Upper lobe of left lung (tissue), 6 donors: ENCODE measurements around the gene NT5DC2. TPM values are rescaled to one million over a fixed set of nuclear protein-coding genes. Genes with fewer than 3 reads are reported as not detected.

Experiments used
- ATAC-seq, 2 donors: fragments of 200-7000 bp; cut with Tn5 transposase; one replicate each; pipeline ENCODE4 v1.9.1; 2022; ENCODE audit warnings: mild to moderate bottlenecking in 2 of 2, moderate library complexity in 2 of 2; ENCODE audit not compliant: low FRiP score in 2 of 2
- DNase-seq, 2 donors: peaks; one replicate each; pipeline ENCODE4 v3.0.0-alpha.2; 2019 to 2020
- H3K27ac ChIP-seq, 4 donors: fragments of 200-600 bp; sonication (generic); one replicate each; pipeline ENCODE4 v1.5.1; 2016 to 2019
- H3K27me3 ChIP-seq, 4 donors: fragments of 200-600 bp; sonication (generic); one replicate each; pipeline ENCODE4 v1.5.1; 2017 to 2019
- H3K36me3 ChIP-seq, 4 donors: fragments of 200-600 bp; sonication (generic); one replicate each; pipeline ENCODE4 v1.5.1; 2016 to 2019
- H3K4me1 ChIP-seq, 4 donors: fragments of 200-600 bp; sonication (generic); one replicate each; pipeline ENCODE4 v1.5.1; 2018 to 2019
- H3K4me3 ChIP-seq, 4 donors: fragments of 200-600 bp; sonication (generic); one replicate each; pipeline ENCODE4 v1.5.1; 2017 to 2019; ENCODE audit warnings: mild to moderate bottlenecking in 2 of 4, moderate library complexity in 1 of 4
- H3K9me3 ChIP-seq, 4 donors: fragments of 200-600 bp; sonication (generic); one replicate each; pipeline ENCODE4 v1.5.1; 2018 to 2019
- EP300 ChIP-seq, 4 donors: sonication (generic); formaldehyde crosslinking; IDR thresholded peaks; one replicate each; pipeline ENCODE4 v1.5.1; 2017; ENCODE audit warnings: antibody characterized with exemption in 4 of 4, control low read depth in 2 of 4
- POLR2A ChIP-seq, 4 donors: fragments of 450-650 bp; IDR thresholded peaks; one replicate each; pipeline ENCODE4 v1.5.1; 2016 to 2017; ENCODE audit warnings: antibody characterized with exemption in 4 of 4, mild to moderate bottlenecking in 2 of 4
- POLR2AphosphoS5 ChIP-seq, 2 donors: sonication (generic); formaldehyde crosslinking; IDR thresholded peaks; one replicate each; pipeline ENCODE4 v1.5.1; 2017; ENCODE audit warnings: antibody characterized with exemption in 2 of 2
- WGBS, 2 donors: methylation state at CpG; one replicate each; pipeline ENCODE4 v1.1.5; 2017 to 2018; 5-methylcytosine and 5-hydroxymethylcytosine counted together
- total RNA-seq, 6 donors: library from RNA; depleted of rRNA in 4 of 6; stranded (reverse); fragments of >200 nt in 4 of 6; gene quantifications; one replicate each; pipeline versions ENCODE4 v1.1.0 to v1.2.1, GENCODE V29; 2016 to 2021
- TF ChIP-seq, protein P1 (sequence below), 6 experiments: fragments of 450-650 bp in 4 of 6; fragments of 200-600 bp in 2 of 6; sonication (generic) in 2 of 6; IDR thresholded peaks; one replicate each; pipeline ENCODE4 v1.5.1; 2016 to 2019; ENCODE audit warnings: antibody characterized with exemption in 6 of 6
- donor health status: DM: no; HTN: no; CAD: no; lungs with moderate emphysema.
- donor health status: DM: no; HTN: yes; CAD: no; lungs with severe emphysema.

The NT5DC2 gene
- total RNA-seq, 6 donors from 2014 or later, result 27.3 to 113 (median 46.2) TPM

DNA sequence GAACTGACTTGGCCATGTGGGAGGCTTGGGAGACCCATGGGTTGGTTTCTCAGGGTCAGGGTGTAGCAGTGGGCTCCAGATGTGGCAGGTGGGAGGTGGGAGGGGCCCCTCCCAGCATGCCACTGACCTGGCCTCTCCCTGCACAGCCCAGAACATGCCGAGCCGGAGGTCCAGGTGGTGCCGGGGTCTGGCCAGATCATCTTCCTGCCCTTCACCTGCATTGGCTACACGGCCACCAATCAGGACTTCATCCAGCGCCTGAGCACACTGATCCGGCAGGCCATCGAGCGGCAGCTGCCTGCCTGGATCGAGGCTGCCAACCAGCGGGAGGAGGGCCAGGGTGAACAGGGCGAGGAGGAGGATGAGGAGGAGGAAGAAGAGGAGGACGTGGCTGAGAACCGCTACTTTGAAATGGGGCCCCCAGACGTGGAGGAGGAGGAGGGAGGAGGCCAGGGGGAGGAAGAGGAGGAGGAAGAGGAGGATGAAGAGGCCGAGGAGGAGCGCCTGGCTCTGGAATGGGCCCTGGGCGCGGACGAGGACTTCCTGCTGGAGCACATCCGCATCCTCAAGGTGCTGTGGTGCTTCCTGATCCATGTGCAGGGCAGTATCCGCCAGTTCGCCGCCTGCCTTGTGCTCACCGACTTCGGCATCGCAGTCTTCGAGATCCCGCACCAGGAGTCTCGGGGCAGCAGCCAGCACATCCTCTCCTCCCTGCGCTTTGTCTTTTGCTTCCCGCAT, 46.4 kb downstream of the NT5DC2 start:
- H3K36me3 ChIP-seq, result peaks cover 36 to 93% (median 80%) of the 10 kb centered on the region in 4 donors
- ATAC-seq, result no peak
- H3K27ac ChIP-seq, result no peak overlapping the region
- no peaks in the 10 kb centered on the region for H3K9me3 ChIP-seq
- DNase-seq, result peak in 1 of 2 donors; percentile 62
- peaks cover 34 to 39% (median 37%) of the 10 kb centered on the region in 4 donors for H3K4me1 ChIP-seq
- TF ChIP-seq POLR2AphosphoS5 (IDR thresholded peaks at IDR 0.05) (no peak), EP300 (IDR thresholded peaks at IDR 0.05) (no peak), POLR2A (IDR thresholded peaks at IDR 0.05) (no peak)
- TF ChIP-seq, protein P1, sequence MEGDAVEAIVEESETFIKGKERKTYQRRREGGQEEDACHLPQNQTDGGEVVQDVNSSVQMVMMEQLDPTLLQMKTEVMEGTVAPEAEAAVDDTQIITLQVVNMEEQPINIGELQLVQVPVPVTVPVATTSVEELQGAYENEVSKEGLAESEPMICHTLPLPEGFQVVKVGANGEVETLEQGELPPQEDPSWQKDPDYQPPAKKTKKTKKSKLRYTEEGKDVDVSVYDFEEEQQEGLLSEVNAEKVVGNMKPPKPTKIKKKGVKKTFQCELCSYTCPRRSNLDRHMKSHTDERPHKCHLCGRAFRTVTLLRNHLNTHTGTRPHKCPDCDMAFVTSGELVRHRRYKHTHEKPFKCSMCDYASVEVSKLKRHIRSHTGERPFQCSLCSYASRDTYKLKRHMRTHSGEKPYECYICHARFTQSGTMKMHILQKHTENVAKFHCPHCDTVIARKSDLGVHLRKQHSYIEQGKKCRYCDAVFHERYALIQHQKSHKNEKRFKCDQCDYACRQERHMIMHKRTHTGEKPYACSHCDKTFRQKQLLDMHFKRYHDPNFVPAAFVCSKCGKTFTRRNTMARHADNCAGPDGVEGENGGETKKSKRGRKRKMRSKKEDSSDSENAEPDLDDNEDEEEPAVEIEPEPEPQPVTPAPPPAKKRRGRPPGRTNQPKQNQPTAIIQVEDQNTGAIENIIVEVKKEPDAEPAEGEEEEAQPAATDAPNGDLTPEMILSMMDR (IDR thresholded peaks at IDR 0.05), result no peak
- no peak overlapping the region for H3K4me3 ChIP-seq
- WGBS, 2 donors, result 92 to 94% methylated on average over 29 to 31 of the region's 31 CpGs
- H3K27me3 ChIP-seq, result no peaks in the 10 kb centered on the region

DNA sequence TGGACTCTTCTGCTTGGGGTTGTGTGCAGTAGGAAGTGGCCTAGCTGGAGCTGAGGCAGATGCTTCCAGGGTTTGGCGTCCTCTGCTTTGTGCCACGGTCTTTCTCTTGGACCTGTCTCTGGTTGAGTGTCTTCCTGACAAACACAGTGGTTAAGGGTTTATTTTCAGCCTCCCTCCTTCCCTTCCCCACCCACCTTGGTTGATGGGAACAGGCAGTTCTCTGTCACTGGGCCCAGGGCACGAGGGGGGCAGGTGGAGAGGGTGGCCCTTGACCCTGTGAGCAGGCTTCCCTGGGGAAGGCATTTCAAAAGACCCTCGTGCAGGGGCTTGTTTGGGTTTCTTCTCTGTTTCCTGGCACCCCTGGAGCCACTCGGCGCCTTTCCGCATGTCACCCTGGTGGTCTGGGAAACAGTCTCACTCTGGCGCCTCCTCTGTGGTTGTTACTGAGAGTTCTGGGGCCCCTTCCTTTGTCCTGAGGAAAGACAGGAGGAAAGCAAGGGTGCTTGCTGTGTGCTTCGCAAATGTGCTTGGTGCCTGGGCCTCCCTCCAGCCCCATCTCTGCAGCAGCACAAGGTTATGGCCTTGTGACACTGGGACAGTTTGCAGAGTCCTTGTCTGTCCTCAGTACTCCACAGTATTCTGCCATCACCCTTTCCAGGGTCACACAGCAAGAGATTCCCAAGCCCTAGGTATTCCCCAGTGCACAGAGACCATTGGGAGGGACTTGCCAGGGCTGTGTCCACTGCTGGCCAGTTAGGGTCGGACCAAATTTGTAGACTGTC, 48.8 kb downstream of the NT5DC2 start:
- ATAC-seq (no peak), DNase-seq (no peak)
- TF ChIP-seq EP300 (IDR thresholded peaks at IDR 0.05), result no peak
- TF ChIP-seq POLR2A (IDR thresholded peaks at IDR 0.05), result no peak
- no peak for TF ChIP-seq POLR2AphosphoS5 (IDR thresholded peaks at IDR 0.05)
- TF ChIP-seq, protein P1 (IDR thresholded peaks at IDR 0.05), result no peak
- Histone ChIP-seq H3K36me3 (peaks cover 25 to 93% (median 80%) of the 10 kb centered on the region in 4 donors), H3K27ac (peak overlapping the region; percentile 33 to 64 (median 54)), H3K27me3 (no peaks in the 10 kb centered on the region), H3K4me1 (peaks cover 11 to 16% (median 14%) of the 10 kb centered on the region in 4 donors), H3K9me3 (no peaks in the 10 kb centered on the region), H3K4me3 (no peak overlapping the region)
- WGBS, 2 donors, result 84 to 87% methylated on average over 10 of the region's 10 CpGs

DNA sequence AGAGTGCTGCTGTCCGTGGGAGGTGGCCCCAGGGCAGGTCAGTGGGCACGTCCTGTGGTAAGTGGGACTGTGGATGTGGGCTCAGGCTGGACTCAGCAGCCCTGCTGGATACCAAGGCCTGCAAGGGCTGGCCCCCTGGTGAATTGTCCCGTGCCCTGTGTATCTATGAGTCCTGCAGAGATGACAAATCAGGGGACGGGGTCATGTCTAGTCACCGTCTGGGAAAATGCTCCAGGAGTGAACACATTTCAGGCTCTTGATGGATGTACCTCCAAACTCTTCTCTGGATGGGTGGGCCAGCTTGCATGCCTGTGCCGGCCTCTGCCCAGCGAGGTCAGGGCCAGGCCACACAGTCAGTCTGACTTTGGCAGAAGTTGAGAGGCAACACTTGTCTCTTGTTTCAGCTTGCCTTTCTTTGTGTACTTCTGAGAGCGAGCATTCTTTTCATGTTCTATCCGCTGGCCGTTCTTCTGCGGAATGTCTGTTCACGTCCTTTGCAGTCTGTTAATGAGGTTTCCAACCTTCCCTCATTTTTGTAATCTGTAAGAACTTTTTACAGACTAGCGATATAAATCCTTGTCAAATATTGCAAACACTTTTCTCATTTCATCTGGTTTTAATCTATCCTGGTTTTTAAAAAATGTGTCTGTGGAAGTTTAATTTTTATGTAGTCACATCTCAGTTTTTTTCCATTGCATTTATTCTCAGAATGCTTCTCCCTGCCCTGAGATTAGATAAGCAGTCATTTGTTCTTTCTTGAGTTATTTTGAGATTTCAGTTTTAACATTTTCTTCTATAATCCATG, 49.9 kb downstream of the NT5DC2 start:
- ATAC-seq (peak; percentile 7 to 70), DNase-seq (no peak)
- TF ChIP-seq POLR2A (IDR thresholded peaks at IDR 0.05), result no peak
- TF ChIP-seq, protein P1 (IDR thresholded peaks at IDR 0.05), result no peak
- no peak for TF ChIP-seq POLR2AphosphoS5 (IDR thresholded peaks at IDR 0.05)
- no peak for TF ChIP-seq EP300 (IDR thresholded peaks at IDR 0.05)
- Histone ChIP-seq H3K27ac (peak overlapping the region; percentile 33 to 64 (median 60)), H3K4me1 (peaks cover 4 to 10% (median 9%) of the 10 kb centered on the region in 4 donors), H3K36me3 (peaks cover 25 to 93% (median 80%) of the 10 kb centered on the region in 4 donors), H3K27me3 (no peaks in the 10 kb centered on the region), H3K9me3 (no peaks in the 10 kb centered on the region), H3K4me3 (no peak overlapping the region)
- WGBS, 2 donors, result 76 to 79% methylated on average over 12 of the region's 13 CpGs

DNA sequence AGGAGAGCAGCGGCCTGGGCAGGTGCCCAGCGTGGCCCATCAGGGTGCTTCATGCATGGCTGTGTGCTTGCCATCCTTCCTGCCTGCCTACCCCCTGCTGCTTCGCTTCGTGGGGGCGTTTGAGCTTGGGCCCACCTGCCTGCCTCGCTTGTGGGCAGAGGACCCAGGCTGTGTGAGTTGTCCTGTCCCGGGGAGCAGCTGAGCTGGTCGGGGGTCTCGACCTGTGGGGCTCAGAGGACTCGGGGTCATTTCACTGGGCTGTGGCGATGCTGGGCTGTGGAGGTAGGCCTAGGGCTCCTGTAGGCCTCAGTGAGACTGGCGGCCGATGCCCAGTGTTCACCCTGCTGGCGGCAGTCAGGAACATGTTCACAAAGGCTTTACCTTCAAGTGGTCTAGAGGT, 50.6 kb downstream of the NT5DC2 start:
- no peak overlapping the region for H3K4me3 ChIP-seq
- peaks cover 4 to 10% (median 9%) of the 10 kb centered on the region in 4 donors for H3K4me1 ChIP-seq
- H3K36me3 ChIP-seq, result peaks cover 25 to 93% (median 80%) of the 10 kb centered on the region in 4 donors
- 87 to 92% methylated on average over 6 to 9 of the region's 14 CpGs for WGBS, 2 donors
- H3K9me3 ChIP-seq, result no peaks in the 10 kb centered on the region
- no peak for ATAC-seq
- DNase-seq, result no peak
- TF ChIP-seq EP300 (IDR thresholded peaks at IDR 0.05) (no peak), POLR2AphosphoS5 (IDR thresholded peaks at IDR 0.05) (no peak), POLR2A (IDR thresholded peaks at IDR 0.05) (no peak)
- TF ChIP-seq, protein P1 (IDR thresholded peaks at IDR 0.05), result no peak
- H3K27ac ChIP-seq, result peak overlapping the region; percentile 3 to 64 (median 36)
- H3K27me3 ChIP-seq, result no peaks in the 10 kb centered on the region
